Neutrophil (primary cell): ENCODE measurements around the gene ATXN7L3.

Experiments used
- H3K27ac ChIP-seq: fragments of 200-600 bp; sonication (generic); 2 replicates; pipeline ENCODE4 v1.5.1; 2016; ENCODE audit warnings: mild to moderate bottlenecking, moderate library complexity
- H3K27me3 ChIP-seq: fragments of 200-600 bp; sonication (generic); 2 replicates; pipeline ENCODE4 v1.6.0; 2016; ENCODE audit warnings: mild to moderate bottlenecking
- H3K36me3 ChIP-seq: fragments of 200-600 bp; sonication (generic); 2 replicates; pipeline ENCODE4 v1.5.1; 2017
- H3K4me1 ChIP-seq, 2 experiments: fragments of 200-600 bp in 1 of 2; sonication (generic) in 1 of 2; 1 replicate in 1 of 2; 2 replicates in 1 of 2; pipeline versions ENCODE4 v1.5.1 to v1.6.1; 2013 to 2016; ENCODE audit warnings: low read depth in 1 of 2, low read length in 1 of 2, mild to moderate bottlenecking in 1 of 2, moderate library complexity in 1 of 2; ENCODE audit not compliant: control insufficient read depth in 1 of 2, insufficient read depth in 1 of 2
- H3K4me3 ChIP-seq, 2 experiments: fragments of 200-600 bp in 1 of 2; sonication (generic) in 1 of 2; 1 replicate in 1 of 2; 2 replicates in 1 of 2; pipeline ENCODE4 v1.5.1; 2013 to 2016; ENCODE audit warnings: low read depth in 1 of 2, low read length in 1 of 2, mild to moderate bottlenecking in 1 of 2, moderate library complexity in 1 of 2
- H3K9me3 ChIP-seq: fragments of 200-600 bp; sonication (generic); 2 replicates; pipeline ENCODE4 v1.5.1; 2016
- CTCF ChIP-seq: fragments of 200-600 bp; sonication (generic); IDR thresholded peaks from 2 replicates; pipeline ENCODE4 v1.5.1; 2016; ENCODE audit warnings: antibody characterized with exemption

ATXN7L3 gene

GRCh38 chr17:44170499-44171201, 29.0 kb downstream of the ATXN7L3 start, which contains the start of gene ASB16:
ASB16 (plus strand) TSS chr17:44170704; CDS start chr17:44170790, 86 bp downstream.
- H3K4me1 ChIP-seq, result no peaks in the 10 kb centered on the region
- no peak within 1 kb of the TSS for H3K4me3 ChIP-seq
- TF ChIP-seq CTCF, result no peak
- no peaks in the 10 kb centered on the region for H3K9me3 ChIP-seq
- H3K36me3 ChIP-seq, result peaks cover 10% of the 10 kb centered on the region
- H3K27ac ChIP-seq, result no peak within 1 kb of the TSS
- H3K27me3 ChIP-seq, result peaks cover 13% of the 10 kb centered on the region

- H3K9me3 ChIP-seq, result no peaks in the 10 kb centered on the region
- H3K27me3 ChIP-seq, result peaks cover 13% of the 10 kb centered on the region
- H3K36me3 ChIP-seq, result peaks cover 7% of the 10 kb centered on the region
- no peaks in the 10 kb centered on the region for H3K4me1 ChIP-seq
- TF ChIP-seq CTCF, result no peak
- no peak overlapping the region for H3K27ac ChIP-seq
- no peak overlapping the region for H3K4me3 ChIP-seq
Measured at GRCh38 chr17:44170135-44170498, 29.6 kb downstream of the ATXN7L3 start.

GRCh38 chr17:44167181-44167861, 32.4 kb downstream of the ATXN7L3 start:
- Histone ChIP-seq H3K27me3 (peaks cover 13% of the 10 kb centered on the region), H3K9me3 (no peaks in the 10 kb centered on the region), H3K27ac (no peak overlapping the region), H3K4me3 (no peak overlapping the region), H3K36me3 (no peaks in the 10 kb centered on the region), H3K4me1 (no peaks in the 10 kb centered on the region)
- TF ChIP-seq CTCF, result no peak

GRCh38 chr17:44164476-44164875, 35.2 kb downstream of the ATXN7L3 start:
- Histone ChIP-seq H3K36me3 (peaks cover 21% of the 10 kb centered on the region), H3K9me3 (no peaks in the 10 kb centered on the region), H3K4me3 (no peak overlapping the region), H3K27ac (no peak overlapping the region), H3K27me3 (no peaks in the 10 kb centered on the region), H3K4me1 (no peaks in the 10 kb centered on the region)
- TF ChIP-seq CTCF, result no peak

GRCh38 chr17:44159519-44160210, 40.0 kb downstream of the ATXN7L3 start:
- H3K4me1 ChIP-seq, result no peaks in the 10 kb centered on the region
- H3K9me3 ChIP-seq, result no peaks in the 10 kb centered on the region
- peaks cover 47% of the 10 kb centered on the region for H3K36me3 ChIP-seq
- no peak overlapping the region for H3K27ac ChIP-seq
- no peaks in the 10 kb centered on the region for H3K27me3 ChIP-seq
- no peak overlapping the region for H3K4me3 ChIP-seq
- TF ChIP-seq CTCF, result no peak
